Stimulated activated CD8-positive, alpha-beta memory T cell treated with anti-CD3 and anti-CD28 coated beads, Interleukin-15, amount 100 ng/mL, for 4 hours (primary cell): ENCODE data around the gene TACC3.

Experiments
- DNase-seq, 2 donors: peaks; one replicate each; pipeline ENCODE4 v3.0.0-alpha.2; 2020; ENCODE audit warnings: low read depth in 2 of 2

TACC3 gene

DNA sequence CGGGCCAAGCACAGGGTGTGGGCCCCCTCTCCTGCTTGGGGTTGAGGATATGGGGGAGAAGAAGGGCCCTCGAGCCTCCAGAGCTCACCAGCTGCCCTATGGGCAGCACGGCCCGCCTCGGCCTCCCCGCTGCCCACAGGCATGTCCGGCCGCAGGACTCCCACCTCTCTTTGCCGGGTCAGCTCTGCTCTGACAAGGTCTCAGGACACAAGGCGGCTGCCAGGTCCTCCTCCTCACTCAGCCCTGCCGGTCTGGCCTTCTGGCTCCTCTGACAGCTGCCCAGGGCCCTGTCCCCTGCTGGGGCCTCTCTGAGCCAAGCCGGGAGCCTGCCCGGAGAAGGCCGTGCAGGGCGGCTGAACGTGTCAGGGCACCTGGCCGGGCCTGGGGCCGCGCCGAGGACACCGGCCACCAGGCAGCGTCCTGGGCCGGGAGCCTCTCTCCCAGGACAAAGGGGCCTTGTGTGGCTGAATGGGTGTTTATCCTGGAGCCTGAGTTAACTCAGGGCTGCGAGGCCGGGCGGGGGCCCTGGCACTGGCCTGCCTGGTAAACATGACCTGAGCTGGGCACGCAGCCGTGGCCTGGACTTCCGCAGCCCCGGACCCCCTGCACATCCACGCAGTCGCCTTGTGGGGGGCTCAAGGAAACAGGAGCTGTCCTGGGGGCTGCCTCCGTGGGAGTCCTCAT is 25.7 kb downstream of the TACC3 start:
- no peak for DNase-seq

DNA sequence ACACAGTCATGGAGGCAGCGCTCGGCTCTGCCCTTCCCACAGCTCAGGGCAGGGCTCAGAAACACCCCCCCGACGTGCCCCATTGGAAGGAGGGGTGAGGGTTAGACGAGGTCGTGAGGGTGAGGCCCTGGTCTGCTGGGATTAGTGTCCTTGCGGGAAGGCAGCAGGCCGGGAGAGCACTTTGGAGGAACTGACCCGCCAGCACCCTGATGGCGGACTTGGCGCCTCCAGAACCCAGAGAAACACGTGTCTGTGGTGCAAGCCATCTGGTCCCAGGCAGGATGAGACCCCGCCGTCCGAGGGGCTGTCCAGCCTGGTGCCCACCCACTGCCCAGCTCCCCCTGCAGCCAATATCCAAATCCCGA is 26.3 kb downstream of the TACC3 start:
- no peak for DNase-seq

DNA sequence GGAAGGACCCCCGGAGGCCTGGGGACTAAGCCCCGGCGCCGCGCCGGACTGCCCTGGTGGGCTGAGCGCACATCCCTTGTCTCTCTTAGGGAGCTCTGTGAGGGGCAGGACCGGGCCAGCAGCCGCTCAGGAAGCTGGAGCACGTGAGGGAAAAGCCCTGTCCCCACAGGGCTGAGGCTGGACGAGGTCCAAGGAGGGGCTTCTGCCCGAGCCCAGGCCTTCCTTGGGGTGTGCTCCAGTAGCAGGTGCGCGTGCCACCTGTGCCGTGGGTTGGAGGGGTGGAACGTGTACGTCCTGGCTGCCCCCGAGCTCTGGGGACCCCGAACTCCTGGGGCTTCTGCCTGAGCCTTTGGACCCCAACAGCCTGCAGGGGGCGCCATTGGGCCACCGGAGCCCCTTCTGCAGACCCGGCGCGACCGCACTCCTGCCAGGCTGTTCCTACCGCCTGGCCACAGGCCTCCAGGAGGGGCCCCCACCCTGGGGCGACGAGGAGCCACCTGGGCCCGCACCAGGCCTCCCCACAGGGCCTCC is 27.2 kb downstream of the TACC3 start:
- peak; percentile 29 to 37 for DNase-seq

DNA sequence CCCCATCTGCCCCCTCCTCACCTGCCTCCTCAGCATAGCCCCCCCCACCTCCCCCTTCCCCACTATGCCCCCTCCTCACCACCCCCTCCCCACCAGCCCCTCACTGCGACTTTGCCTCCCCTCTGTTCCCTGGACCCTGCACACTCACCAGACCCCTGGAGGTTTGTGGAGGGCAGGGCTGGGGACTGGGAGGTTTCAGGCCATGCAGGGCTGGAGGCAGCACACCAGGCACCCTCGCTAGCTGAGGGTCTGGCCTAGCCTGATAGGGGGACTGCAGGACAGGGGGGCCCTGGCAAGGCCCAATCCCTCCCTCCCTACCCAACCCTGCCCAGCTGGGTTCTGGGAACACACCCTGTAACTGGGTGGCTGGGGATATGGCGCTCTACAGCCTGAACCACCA is 28.0 kb downstream of the TACC3 start:
- no peak for DNase-seq

DNA sequence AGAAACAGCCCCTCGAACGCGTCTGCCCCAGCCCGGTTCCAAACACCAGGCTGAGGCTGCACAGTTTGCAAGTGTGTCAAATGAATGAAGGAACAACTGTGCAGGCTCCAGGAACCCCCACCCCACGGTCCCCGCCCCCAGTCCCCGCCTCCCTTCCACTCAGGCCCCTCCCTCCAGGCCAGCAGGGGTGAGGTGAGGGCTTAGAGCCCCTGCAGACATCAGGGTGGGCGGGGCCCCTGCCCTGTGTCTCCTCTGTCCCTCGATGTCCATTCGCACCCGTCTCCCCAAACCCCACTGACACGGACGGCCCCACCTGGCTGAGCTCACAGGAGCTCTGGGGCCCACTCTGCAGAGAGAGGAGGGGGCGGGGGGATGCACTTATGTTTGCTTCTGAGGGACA is 28.5 kb downstream of the TACC3 start:
- DNase-seq = no peak

DNA sequence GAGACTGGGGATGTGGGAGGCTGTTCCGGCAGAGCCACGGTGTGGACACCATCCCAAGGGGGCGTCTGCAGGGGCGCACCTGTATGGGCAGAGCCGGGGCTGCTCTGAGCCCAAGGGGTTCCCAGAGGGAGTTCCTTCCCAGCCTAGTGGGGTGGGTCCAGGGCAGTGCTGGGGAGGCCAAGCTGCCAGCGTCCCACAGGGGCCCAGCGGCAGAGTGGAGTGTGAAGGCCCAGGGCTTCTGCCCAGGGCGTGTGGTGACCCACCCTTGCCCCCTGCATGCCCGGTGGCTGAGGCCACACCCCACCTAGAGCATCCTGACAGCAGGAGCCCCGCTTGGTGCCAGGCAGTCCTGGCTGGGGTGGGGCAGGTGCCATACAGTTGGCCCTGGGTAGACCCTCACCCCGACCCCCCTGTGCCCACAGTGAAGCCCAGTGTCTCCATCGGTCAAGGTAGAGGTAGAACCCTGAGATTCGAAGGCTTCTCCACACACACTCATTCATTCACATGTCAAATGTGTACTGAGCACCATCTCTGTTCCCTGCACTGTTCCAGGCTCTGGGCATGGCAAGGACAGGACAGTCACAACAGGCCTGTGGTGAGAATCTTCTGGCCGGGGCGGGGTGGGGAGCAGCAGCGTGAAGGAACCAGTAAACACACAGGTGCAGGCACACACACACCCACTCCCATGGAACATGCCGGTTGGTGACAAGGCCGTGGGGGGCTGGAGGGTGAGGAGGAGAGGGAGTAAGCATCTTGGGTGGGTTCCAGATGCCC is 29.2 kb downstream of the TACC3 start:
- no peak for DNase-seq

DNA sequence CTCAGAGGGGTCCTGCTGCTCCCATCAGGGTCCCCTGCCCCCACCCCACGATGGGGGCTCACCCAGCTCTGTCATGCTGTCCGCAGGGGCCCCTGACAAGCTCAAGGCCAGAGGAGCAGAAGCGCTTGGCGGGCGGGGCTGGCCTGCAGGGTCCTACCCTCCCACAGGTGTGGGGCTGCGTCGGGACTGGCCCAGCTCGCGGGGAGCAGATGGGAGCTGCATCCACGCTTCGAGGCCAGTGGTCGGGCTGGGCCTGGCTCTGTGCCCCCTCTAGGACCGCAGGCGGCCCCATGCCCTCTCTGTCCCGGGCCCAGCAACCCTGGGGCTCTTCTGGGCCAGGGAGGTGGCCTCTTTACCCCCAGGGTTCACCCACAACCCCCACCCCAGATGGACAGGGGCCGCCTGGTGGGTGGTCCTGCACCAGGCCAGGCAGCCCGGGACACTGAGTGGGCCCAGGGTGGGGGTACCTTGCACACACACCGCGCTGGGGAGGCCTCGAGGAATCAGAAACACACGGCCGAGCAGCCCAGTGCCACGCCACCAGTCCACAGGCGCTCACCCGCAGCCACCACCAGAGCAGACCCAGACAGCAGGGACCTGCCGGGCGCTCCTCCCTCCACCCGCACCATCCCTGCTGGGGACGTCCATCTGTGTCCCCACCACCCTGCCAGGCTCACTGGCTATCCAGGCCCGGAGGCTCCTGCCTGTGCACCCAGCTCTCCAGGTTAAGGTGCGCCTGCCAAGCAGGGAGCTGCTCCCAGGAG is 30.0 kb downstream of the TACC3 start:
- no peak for DNase-seq

DNA sequence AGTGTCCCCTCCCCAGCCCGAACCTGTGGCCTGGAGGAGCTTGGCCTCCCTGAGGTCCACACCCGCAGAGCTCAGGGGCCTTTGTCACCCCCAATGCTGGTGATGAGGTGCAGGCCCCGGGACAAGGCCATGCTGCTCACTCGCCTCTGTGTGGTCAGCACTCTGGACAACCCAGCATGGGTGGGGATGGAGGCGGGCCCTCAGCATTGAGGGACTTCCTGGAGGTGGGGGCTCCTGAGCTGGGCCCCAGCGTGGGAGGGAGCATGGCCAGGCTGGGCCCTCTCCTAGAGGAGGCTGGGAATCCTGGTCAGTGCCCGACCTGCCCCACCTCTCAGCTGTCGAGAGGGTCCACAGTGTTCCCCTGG is 30.6 kb downstream of the TACC3 start:
- no peak for DNase-seq

DNA sequence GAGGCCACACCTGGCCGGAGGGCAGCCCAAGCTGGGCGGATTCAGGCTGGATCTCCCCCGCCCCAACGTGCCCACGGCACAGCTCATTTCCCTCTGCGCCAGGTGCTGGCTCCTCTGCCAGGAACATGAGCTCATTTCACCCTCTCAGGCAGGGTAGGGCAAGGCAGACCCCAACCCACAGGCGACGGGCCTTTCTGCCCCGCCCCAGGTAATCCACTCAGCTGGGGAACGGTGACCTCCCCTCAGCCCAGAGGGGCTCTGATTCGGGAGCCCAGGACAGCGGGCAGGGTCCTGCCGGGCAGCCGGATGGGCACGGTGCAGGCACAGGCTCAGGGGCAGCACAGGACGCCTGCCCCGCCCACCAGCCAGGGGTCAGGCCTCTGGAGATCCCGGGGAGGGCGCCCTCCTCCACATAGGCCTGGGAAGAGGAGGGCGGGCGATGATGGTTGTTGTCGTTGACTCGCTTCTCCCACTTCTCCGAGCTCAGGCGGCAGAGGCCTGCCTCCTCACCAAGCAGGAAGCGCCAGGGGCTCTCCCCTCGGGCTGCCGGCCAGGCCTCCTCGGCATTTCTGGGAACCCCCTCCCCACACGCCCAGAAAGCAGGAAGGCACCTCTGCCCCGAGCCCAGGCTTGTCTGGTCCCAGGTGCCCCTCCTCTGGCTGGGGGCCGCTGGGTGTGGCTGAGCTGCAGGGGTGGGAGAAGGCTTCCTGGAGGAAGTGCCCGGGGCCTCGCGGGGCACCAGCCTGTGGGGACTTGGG is 31.1 kb downstream of the TACC3 start:
- no peak for DNase-seq

DNA sequence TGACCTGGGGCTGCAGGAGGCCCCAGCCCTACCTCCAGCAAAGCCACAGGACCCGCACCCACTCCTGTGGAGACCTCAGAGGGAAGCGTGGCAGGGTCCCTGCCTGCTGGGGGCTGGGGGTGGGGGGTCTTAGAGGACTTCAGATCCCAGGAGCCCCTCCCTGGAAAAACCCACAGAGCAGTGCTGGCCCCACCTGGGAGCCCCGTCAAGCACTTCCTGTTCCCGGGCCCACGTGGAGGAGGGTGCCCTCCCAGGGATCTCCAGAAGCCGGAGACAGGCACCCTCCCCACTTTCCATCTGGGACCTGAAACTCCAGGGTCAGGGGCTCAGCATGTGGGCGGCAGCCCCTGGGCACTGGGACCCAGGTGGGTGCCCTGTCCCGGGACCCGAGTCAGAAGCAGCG is 32.0 kb downstream of the TACC3 start:
- no peak for DNase-seq

DNA sequence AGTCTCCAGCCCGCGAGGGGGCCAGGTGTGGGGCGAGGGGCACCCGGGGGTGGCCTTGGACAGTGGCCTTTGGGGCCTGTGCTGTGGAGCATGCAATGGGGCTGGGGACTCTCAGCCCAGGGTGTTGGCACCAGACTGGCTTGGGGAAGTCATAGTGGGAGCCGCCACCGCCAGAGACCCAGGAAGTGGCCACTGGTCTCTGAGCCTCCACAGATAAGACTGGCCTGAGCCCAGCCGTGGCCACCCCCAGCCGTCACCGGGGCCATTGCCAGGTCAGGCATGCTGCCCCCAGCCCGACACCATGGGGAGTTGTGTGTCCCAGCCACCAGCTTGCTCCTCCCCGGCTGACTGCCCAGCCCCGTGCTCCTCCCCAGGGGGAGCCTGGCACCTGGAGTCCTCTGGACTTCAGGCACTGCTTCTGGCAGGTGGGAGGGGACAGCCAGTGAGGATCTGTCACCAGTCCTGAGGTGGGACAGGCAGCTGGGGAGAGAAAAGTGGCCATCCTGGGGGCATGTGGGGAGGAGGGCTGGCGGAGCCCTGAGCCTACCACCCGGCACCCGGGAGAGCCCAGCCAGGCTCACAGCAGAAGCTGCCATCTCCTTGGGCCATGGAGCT is 32.5 kb downstream of the TACC3 start:
- no peak for DNase-seq

DNA sequence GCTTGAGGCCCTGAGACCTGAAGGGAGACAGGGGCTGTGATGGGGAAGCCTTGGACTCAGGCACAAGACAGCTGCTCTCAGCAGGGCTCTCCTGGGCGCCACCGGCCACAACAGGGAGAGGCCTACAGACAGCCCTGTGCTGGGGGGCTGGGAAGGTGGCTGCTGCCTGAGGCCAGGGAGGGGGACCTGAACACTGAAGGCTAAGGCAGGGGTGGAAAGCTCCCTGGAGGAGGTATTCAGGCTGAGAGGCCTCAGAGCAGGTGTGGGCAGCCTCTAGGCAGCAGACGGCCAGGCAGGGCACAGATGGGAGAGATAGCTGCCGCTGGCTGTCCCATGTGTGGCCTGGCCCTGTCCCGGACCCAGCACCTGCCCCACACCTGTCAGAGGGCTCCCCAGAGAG is 33.0 kb downstream of the TACC3 start:
- no peak for DNase-seq

DNA sequence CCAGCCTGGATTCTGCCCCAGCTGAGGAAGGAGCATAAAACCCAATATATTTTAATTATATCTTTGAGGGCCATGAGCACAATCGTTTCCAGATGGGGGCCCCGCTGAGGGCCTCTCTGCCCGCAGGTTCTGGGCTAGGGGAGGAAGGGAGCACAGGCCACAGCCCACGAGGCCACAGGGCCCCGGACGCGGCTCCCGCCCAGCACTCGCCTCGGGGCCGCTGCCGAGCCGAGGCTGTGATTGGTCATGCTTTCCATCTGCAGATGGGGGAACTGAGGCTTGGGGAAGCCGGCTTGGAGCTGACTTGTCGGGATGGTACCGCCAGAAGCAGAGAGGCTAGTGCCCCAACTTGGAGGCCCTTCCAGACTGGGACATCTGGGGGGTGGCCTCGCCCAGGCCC is 34.0 kb downstream of the TACC3 start:
- DNase-seq = no peak

DNA sequence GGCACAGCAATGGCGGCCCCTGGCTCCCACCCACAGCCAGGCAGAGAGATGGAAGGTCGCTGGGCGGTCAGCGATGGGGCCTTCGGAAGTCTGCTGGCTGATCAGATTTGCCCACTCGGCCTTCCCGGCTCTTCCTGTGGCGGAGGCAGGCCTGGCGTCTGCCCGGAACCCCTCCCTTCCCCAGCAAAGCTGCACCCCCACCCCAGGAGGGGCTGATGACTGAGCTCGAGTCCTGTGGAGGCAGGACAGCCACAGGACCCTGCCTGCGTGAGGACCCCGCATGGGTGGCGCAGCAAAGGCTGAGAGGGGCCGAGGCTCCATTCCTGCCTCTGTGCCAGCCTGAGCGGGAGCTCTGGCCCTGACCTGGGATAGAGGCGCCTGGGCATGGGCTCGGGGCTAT is 34.8 kb downstream of the TACC3 start:
- no peak for DNase-seq

DNA sequence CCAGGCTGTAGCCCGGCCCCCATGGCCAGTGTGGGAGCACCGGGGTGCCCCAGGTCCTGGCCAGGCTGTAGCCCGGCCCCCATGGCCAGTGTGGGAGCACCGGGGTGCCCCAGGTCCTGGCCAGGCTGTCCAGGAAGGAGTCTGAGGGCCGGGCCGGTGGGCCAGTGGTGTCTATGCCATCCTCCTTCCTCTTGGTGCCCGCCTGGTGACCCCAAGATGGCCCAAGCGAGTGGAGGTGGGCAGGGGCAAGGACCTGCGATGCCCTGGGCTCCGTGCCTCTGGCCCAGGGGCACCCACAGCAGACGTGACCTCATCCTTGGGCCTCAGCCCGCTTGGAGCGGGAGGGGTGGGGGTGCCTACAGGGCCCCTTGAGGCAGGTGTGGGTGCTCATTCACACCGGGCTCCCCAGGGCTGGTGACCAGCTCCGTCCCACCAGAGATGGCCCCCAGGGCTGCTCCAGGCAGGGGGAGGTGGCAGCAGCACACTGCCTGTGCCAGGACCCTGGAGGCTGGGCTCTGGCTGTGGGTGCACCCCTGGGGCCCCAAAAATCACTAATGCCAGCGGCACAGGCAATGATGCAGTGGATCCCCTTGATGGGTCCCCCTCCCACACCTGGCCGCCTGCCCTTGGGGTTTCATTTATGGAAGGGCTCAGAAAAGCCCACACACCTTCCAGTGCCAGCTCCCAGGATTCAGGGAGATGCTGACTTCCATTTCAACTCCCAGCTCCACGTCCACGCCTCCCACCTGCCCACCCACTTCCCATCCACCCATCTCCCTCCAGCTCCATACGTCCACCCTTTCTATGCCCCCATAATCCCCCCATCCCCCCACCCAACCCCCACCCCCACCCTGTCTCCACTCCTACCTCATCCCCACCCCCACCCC is 35.8 kb downstream of the TACC3 start:
- DNase-seq = no peak

DNA sequence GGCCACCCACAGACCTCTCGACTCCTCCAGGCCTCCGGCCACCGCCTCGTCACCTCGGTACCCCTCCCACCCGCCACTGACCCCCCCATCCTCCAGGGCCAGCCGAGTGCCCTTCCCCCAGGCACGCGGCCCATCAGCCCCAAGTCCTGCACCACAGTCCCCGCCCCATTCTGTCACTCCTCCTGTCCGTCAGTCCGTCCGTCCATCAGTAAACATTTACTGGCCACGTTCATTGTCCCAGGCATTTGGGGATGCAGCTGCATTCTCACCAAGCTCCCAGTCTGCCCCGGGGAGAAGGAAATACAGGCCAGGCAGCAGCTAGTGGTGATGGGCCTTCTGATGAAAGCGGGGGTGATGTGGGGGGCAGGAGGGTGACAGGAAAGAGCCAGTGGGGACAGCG is 36.5 kb downstream of the TACC3 start:
- DNase-seq = no peak

DNA sequence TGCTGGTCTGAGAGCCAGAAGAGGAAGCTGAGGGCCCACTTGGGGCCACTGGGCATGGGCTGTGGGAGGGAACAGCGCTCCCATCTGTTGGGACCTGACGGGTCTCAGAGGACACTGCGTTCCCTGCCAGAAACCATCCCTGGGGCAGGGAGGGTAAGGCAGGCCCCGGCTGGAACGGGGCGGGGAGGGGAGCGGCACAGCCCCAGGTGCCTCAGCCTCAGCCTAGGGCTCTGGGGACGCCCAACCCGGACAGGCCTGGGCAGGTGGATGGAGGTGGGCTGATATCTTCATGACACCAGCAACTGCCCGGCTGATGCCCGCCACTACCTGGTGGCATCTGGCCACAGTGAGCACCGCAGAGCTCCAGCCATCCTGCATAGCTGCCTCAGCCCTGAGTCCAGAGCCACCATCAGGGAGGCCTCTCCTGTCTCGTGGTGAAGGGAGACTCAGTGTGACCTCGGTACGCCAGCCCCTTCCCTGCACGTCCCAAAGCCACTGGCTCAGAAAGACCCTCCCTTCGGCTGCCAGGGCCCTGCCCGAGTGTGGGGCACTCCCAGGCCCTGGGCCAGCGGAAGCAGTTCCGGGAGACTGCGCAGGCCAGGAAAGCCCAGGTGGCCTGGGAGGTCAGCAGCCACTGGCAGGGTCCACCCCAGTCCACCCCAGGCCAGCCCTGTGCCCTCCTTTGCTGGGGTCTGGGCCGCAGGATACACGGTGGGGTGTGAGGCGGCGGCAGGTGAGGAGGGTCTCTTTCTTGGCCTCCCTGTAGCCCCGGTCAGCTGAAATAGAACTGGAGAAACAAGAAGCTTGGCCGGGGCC is 37.2 kb downstream of the TACC3 start:
- DNase-seq = no peak

DNA sequence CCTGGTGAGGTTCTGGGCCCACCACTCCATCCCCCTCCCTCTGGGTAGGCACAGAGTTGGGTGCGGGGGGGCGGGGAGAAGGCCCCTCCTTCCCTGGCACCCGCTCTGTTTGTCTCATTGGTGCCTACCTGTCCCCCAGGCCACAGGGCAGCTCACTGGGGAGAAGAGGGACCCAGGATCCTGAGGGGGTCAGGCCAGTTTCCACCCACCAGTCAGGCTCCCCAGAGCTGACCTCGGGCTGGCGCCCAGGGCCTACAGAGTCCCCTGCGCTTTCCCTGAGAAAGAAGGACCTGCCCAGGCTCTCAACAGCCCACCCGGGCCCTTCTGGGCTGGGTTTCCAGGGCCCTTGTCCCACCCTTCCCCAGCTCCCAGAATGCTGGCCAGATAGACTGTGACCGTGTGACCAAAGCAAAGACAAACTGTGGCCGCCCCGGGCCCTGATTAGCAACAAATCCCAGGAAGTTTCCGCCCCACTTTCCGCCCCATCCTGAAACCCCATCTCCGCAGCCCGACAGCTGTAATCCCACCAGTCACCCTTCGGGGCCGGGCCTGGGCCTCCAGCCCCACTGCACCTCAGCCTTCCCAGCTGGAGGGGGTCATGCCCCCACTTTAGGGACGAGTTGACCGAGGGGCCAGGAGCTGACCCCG is 38.0 kb downstream of the TACC3 start:
- no peak for DNase-seq

DNA sequence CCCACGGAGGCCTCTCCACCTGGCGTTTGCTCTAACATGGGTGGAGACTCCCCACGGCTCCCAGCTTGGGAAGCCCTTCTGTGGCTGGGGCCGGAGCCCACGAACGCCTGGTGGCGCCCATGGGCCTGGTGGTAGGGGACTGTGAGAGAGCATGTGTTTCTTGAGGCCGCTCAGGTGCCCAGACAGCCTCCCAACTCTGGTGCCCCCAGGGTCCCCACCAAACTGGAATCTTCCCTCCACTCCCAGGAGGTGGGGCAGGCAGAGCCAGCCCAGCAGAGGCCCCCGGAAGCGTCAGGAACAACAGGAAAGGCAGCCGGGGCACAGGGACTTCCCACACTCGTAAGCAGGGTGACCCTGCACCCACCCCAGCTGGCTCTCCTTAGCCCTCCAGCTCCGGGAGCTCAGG is 38.5 kb downstream of the TACC3 start:
- no peak for DNase-seq
